Astrocyte of the cerebellum (primary cell): ENCODE data around the gene ROS1.

Experiments used
- DNase-seq: peaks from one replicate; pipeline ENCODE4 v3.0.0-alpha.2; 2011; ENCODE audit warnings: low read depth
- H3K4me3 ChIP-seq: 2 replicates; pipeline ENCODE4 v1.5.1; 2011; ENCODE audit warnings: mild to moderate bottlenecking, low read depth, low read length, moderate library complexity
- in situ Hi-C: cut with HindIII; loops from 2 replicates; pipeline ENCODE4 v1.10.0; 2017; ENCODE audit warnings: low sequenced_read_pairs
- TF ChIP-seq, protein P1 (sequence below): IDR thresholded peaks from 2 replicates; pipeline ENCODE4 v1.5.1; 2012; ENCODE audit warnings: low read length, low read depth, moderate library complexity, mild to moderate bottlenecking; ENCODE audit errors: missing control alignments

Gene ROS1

GRCh38 chr6:117389227-117390057 is 36.3 kb downstream of the ROS1 start:
- no peak for DNase-seq
- in situ Hi-C loops, result no loop called here
- no peak overlapping the region for H3K4me3 ChIP-seq
- TF ChIP-seq, protein P1, sequence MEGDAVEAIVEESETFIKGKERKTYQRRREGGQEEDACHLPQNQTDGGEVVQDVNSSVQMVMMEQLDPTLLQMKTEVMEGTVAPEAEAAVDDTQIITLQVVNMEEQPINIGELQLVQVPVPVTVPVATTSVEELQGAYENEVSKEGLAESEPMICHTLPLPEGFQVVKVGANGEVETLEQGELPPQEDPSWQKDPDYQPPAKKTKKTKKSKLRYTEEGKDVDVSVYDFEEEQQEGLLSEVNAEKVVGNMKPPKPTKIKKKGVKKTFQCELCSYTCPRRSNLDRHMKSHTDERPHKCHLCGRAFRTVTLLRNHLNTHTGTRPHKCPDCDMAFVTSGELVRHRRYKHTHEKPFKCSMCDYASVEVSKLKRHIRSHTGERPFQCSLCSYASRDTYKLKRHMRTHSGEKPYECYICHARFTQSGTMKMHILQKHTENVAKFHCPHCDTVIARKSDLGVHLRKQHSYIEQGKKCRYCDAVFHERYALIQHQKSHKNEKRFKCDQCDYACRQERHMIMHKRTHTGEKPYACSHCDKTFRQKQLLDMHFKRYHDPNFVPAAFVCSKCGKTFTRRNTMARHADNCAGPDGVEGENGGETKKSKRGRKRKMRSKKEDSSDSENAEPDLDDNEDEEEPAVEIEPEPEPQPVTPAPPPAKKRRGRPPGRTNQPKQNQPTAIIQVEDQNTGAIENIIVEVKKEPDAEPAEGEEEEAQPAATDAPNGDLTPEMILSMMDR, result no peak

DNA sequence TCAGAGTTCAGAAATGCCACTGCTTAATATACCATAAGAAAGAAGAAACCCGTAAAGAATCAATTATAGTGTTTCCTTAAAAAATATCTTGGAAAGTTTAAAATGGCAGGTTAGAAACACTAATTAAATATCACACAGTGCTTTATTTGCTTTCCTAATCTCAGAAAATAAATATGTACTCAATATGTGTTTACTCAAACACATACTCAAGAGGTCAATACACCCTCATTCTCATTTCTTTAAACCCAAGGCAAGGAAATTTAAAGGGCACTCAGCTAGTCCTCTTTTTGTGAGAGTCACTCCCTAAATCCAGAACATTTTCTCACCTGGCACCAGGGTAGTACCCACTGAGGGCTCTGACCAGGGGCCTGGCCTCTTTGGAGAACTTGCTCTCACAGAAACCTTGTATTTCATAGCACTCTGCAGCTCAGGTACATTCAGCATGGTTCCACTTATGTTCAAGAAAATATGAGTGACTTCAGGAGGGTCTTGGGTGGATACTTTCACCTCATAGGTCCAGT is 38.2 kb downstream of the ROS1 start:
- no peak overlapping the region for H3K4me3 ChIP-seq
- no peak for DNase-seq
- TF ChIP-seq, protein P1, result no peak
- in situ Hi-C loops, result no loop called here

GRCh38 chr6:117384659-117385058 is 41.1 kb downstream of the ROS1 start:
- in situ Hi-C loops, result no loop called here
- no peak for DNase-seq
- TF ChIP-seq, protein P1, result no peak
- H3K4me3 ChIP-seq, result no peak overlapping the region

GRCh38 chr6:117381749-117382148 is 44.0 kb downstream of the ROS1 start:
- in situ Hi-C loops, result no loop called here
- no peak overlapping the region for H3K4me3 ChIP-seq
- no peak for DNase-seq
- TF ChIP-seq, protein P1, result no peak

GRCh38 chr6:117380298-117380697 is 45.4 kb downstream of the ROS1 start:
- in situ Hi-C loops, result no loop called here
- no peak for DNase-seq
- H3K4me3 ChIP-seq, result no peak overlapping the region
- TF ChIP-seq, protein P1, result no peak

- DNase-seq, result no peak
- TF ChIP-seq, protein P1, result no peak
- H3K4me3 ChIP-seq, result no peak overlapping the region
- in situ Hi-C loops, result no loop called here
Measured at GRCh38 chr6:117375446-117375845, 50.3 kb downstream of the ROS1 start.
